H9 (cell line): ENCODE results near the gene MACC1. TPM values are rescaled to one million over a fixed set of nuclear protein-coding genes. Genes with fewer than 3 reads are reported as not detected.

Source experiments
- DNase-seq: peaks from one replicate; pipeline ENCODE4 v3.0.0-alpha.2; 2017
- H2AFZ ChIP-seq: one replicate; pipeline ENCODE4 v1.6.1; 2013; ENCODE audit warnings: mild to moderate bottlenecking, low read length, control low read depth, moderate library complexity
- H2AK5ac ChIP-seq: 2 replicates; pipeline ENCODE4 v1.6.1; 2013; ENCODE audit warnings: low read length, control low read depth, mixed read lengths; ENCODE audit not compliant: insufficient read length
- H2BK120ac ChIP-seq: one replicate; pipeline ENCODE4 v1.6.1; 2013; ENCODE audit warnings: low read depth, mild to moderate bottlenecking, low read length, control low read depth, inconsistent platforms; ENCODE audit not compliant: poor library complexity, severe bottlenecking
- H2BK12ac ChIP-seq: 2 replicates; pipeline ENCODE4 v1.6.1; 2013; ENCODE audit warnings: low read length, control low read depth, mixed read lengths, low read depth; ENCODE audit not compliant: insufficient read length
- H2BK15ac ChIP-seq: 2 replicates; pipeline ENCODE4 v1.6.1; 2013; ENCODE audit warnings: low read depth, low read length, control low read depth
- H2BK20ac ChIP-seq: one replicate; pipeline ENCODE4 v1.6.1; 2013; ENCODE audit warnings: low read depth, mild to moderate bottlenecking, low read length, control low read depth, inconsistent platforms; ENCODE audit not compliant: poor library complexity, severe bottlenecking
- H2BK5ac ChIP-seq: 2 replicates; pipeline ENCODE4 v1.6.1; 2013; ENCODE audit warnings: low read length, control low read depth, mixed read lengths; ENCODE audit not compliant: insufficient read length
- H3K14ac ChIP-seq: 2 replicates; pipeline ENCODE4 v1.6.1; 2013; ENCODE audit warnings: low read length, control low read depth; ENCODE audit not compliant: insufficient read depth
- H3K18ac ChIP-seq: 2 replicates; pipeline ENCODE4 v1.6.1; 2013; ENCODE audit warnings: low read depth, mild to moderate bottlenecking, mixed read lengths, low read length, control low read depth; ENCODE audit not compliant: insufficient read length
- H3K23ac ChIP-seq: 2 replicates; pipeline ENCODE4 v1.6.1; 2013; ENCODE audit warnings: low read length, control low read depth, mixed read lengths, low read depth; ENCODE audit not compliant: insufficient read length
- H3K23me2 ChIP-seq: 2 replicates; pipeline ENCODE4 v1.6.1; 2013; ENCODE audit warnings: low read depth, mild to moderate bottlenecking, mixed read lengths, low read length, control low read depth; ENCODE audit not compliant: insufficient read length, poor library complexity, severe bottlenecking
- H3K27ac ChIP-seq: 2 replicates; pipeline ENCODE4 v1.5.1; 2013; ENCODE audit warnings: low read length, control low read depth, mixed read lengths, low read depth; ENCODE audit not compliant: insufficient read length
- H3K27me3 ChIP-seq: 2 replicates; pipeline ENCODE4 v1.6.1; 2013; ENCODE audit warnings: low read length, control low read depth, inconsistent platforms; ENCODE audit not compliant: insufficient read depth
- H3K4ac ChIP-seq: 2 replicates; pipeline ENCODE4 v1.6.1; 2013; ENCODE audit warnings: low read depth, mild to moderate bottlenecking, control low read depth, inconsistent platforms, low read length, moderate library complexity
- H3K4me1 ChIP-seq: 2 replicates; pipeline ENCODE4 v1.6.1; 2013; ENCODE audit warnings: low read length, control low read depth, inconsistent platforms; ENCODE audit not compliant: insufficient read depth
- H3K4me2 ChIP-seq: 2 replicates; pipeline ENCODE4 v1.6.1; 2013; ENCODE audit warnings: low read length, control low read depth, mixed read lengths; ENCODE audit not compliant: insufficient read length, insufficient read depth
- H3K56ac ChIP-seq: 2 replicates; pipeline ENCODE4 v1.6.1; 2013; ENCODE audit warnings: low read depth, mild to moderate bottlenecking, mixed read lengths, low read length, control low read depth; ENCODE audit not compliant: insufficient read length
- H3K79me1 ChIP-seq: 2 replicates; pipeline ENCODE4 v1.6.1; 2013; ENCODE audit warnings: low read depth, mild to moderate bottlenecking, moderate library complexity, low read length, control low read depth, inconsistent platforms; ENCODE audit not compliant: insufficient read depth, poor library complexity, severe bottlenecking
- H3K79me2 ChIP-seq: 2 replicates; pipeline ENCODE4 v1.6.1; 2013; ENCODE audit warnings: low read length, control low read depth, inconsistent platforms; ENCODE audit not compliant: insufficient read depth
- H3K9ac ChIP-seq: 2 replicates; pipeline ENCODE4 v1.6.1; 2013; ENCODE audit warnings: low read length, control low read depth, mixed read lengths; ENCODE audit not compliant: insufficient read length; ENCODE audit errors: extremely low read depth
- H3K9me3 ChIP-seq: one replicate; pipeline ENCODE4 v1.6.1; 2013; ENCODE audit warnings: low read depth, low read length, inconsistent platforms; ENCODE audit not compliant: control insufficient read depth
- H3T11ph ChIP-seq: one replicate; pipeline ENCODE4 v1.6.1; 2013; ENCODE audit warnings: mild to moderate bottlenecking, low read length, control low read depth, inconsistent platforms
- H4K20me1 ChIP-seq: one replicate; pipeline ENCODE4 v1.6.1; 2013; ENCODE audit not compliant: control insufficient read depth, insufficient read length, insufficient read depth
- H4K5ac ChIP-seq: 2 replicates; pipeline ENCODE4 v1.6.1; 2013; ENCODE audit warnings: low read depth, mild to moderate bottlenecking, mixed read lengths, low read length, control low read depth; ENCODE audit not compliant: insufficient read length
- H4K8ac ChIP-seq: replicated peaks from 2 replicates; pipeline ENCODE4 v1.6.1; 2013; ENCODE audit warnings: low read length, control low read depth, mixed read lengths, low read depth; ENCODE audit not compliant: insufficient read length
- H4K91ac ChIP-seq: 2 replicates; pipeline ENCODE4 v1.6.1; 2013; ENCODE audit warnings: low read depth, mild to moderate bottlenecking, moderate library complexity, mixed read lengths, low read length, control low read depth; ENCODE audit not compliant: insufficient read length
- H3K27ac Mint-ChIP-seq, 3 experiments: 2 replicates in 2 of 3; 3 replicates in 1 of 3; pipeline ENCODE4 v1.8.0; 2020 to 2021; ENCODE audit warnings: mixed read lengths in 3 of 3, mild to moderate bottlenecking in 1 of 3, moderate library complexity in 1 of 3
- H3K27me3 Mint-ChIP-seq: 2 replicates; pipeline ENCODE4 v1.8.0; 2021; ENCODE audit warnings: low read depth, mild to moderate bottlenecking, moderate library complexity, mixed read lengths
- H3K36me3 Mint-ChIP-seq, 3 experiments: 2 replicates in 2 of 3; 3 replicates in 1 of 3; pipeline ENCODE4 v1.8.0; 2020 to 2021; ENCODE audit warnings: low read depth in 3 of 3, mixed read lengths in 3 of 3; ENCODE audit not compliant: insufficient read depth in 1 of 3
- H3K4me1 Mint-ChIP-seq, 2 experiments: 2 replicates each; pipeline ENCODE4 v1.8.0; 2020; ENCODE audit warnings: mixed read lengths in 2 of 2
- H3K4me3 Mint-ChIP-seq, 2 experiments: 2 replicates in 1 of 2; 3 replicates in 1 of 2; pipeline ENCODE4 v1.8.0; 2020 to 2021; ENCODE audit warnings: mild to moderate bottlenecking in 2 of 2, mixed read lengths in 2 of 2, moderate library complexity in 1 of 2
- H3K9me3 Mint-ChIP-seq, 2 experiments: 2 replicates in 1 of 2; 3 replicates in 1 of 2; pipeline ENCODE4 v1.8.0; 2020; ENCODE audit warnings: mild to moderate bottlenecking in 2 of 2, mixed read lengths in 2 of 2, moderate library complexity in 1 of 2
- CTCF ChIP-seq: fragments of 200-600 bp; sonication (generic); conservative IDR thresholded peaks from 3 replicates; pipeline ENCODE4 v1.8.0; 2021; ENCODE audit warnings: antibody characterized with exemption, mild to moderate bottlenecking
- WGBS: extraction: QIAGEN DNeasy Blood & Tissue Kit; methylation state at CpG from one replicate; pipeline ENCODE4 v1.1.7; 2013; ENCODE audit warnings: missing lambda C conversion rate, low lambda C conversion rate, mixed read lengths; ENCODE audit not compliant: insufficient read length; ENCODE audit errors: extremely low coverage; 5-methylcytosine and 5-hydroxymethylcytosine counted together
- total RNA-seq: library from RNA; stranded (reverse); gene quantifications from 2 replicates; pipeline ENCODE4 v1.2.1, GENCODE V29; 2021

Gene MACC1
- total RNA-seq, 1 experiment from 2014 or later = 11.0 TPM

DNA sequence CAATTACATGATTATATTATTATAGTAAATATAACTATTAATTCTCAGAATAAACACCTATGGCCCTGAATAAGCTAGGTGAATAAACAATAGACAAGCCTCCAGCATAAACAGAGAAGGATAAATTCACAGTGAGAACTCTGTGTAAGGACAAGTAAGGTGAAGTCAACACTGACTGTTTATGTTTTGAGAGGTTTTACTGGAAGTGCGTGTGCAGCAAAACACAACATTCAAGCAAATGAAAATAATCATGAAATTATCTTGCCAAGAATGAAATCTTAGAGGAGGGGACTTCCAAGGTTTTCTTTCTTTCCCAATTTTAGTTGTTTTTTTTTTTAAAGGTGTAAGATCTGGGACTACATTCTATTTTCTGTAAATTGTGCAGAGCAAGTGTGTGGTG lies 112.5 kb downstream of the MACC1 start:
- Histone ChIP-seq H2AK5ac (no peak overlapping the region), H4K8ac (no peak overlapping the region), H4K91ac (no peak overlapping the region), H3K4me2 (no peak overlapping the region), H3K27me3 (no peaks in the 10 kb centered on the region), H2BK20ac (no peak overlapping the region), H3T11ph (no peak overlapping the region), H2AFZ (no peak overlapping the region), H4K20me1 (no peaks in the 10 kb centered on the region), H3K14ac (no peak overlapping the region), H3K4ac (no peak overlapping the region), H3K79me2 (peaks cover 19% of the 10 kb centered on the region), H2BK120ac (no peak overlapping the region), H2BK15ac (no peak overlapping the region), H3K23me2 (no peaks in the 10 kb centered on the region), H3K56ac (no peak overlapping the region), H3K79me1 (peaks cover 2% of the 10 kb centered on the region), H3K23ac (no peak overlapping the region), H3K4me1 (peaks cover 8% of the 10 kb centered on the region; the same call in 1 of the 2 replicates), H4K5ac (no peak overlapping the region), H2BK12ac (no peak overlapping the region), H3K18ac (no peak overlapping the region), H3K27ac (no peak overlapping the region), H2BK5ac (no peak overlapping the region), H3K9ac (no peak overlapping the region), H3K9me3 (no peaks in the 10 kb centered on the region)
- no CpG with 5 or more reads among the region's 1 CpG for WGBS
- no peak overlapping the region for H3K4me3 Mint-ChIP-seq
- H3K36me3 Mint-ChIP-seq = peaks cover 0 to 27% (median 0%) of the 10 kb centered on the region in 3 experiments; a peak in 2 of 7 replicates
- H3K9me3 Mint-ChIP-seq = no peaks in the 10 kb centered on the region
- H3K4me1 Mint-ChIP-seq = peaks cover 3 to 42% of the 10 kb centered on the region in 2 experiments; a peak in 3 of 4 replicates
- no peak for DNase-seq
- no peak for TF ChIP-seq CTCF
- no peak overlapping the region for H3K27ac Mint-ChIP-seq
- no peaks in the 10 kb centered on the region for H3K27me3 Mint-ChIP-seq
